Duodenal mucosa (tissue), 2 donors: ENCODE results near the gene LUZP1.

Experiments
- H3K27ac ChIP-seq: one replicate; pipeline ENCODE4 v1.7.0; 2013; ENCODE audit warnings: low read depth, low read length
- H3K27me3 ChIP-seq, 2 donors: one replicate each; pipeline ENCODE4 v1.7.0; 2013; ENCODE audit warnings: low read length in 2 of 2, control low read depth in 1 of 2; ENCODE audit not compliant: insufficient read depth in 2 of 2, control insufficient read depth in 1 of 2
- H3K36me3 ChIP-seq, 2 donors: one replicate each; pipeline ENCODE4 v1.7.0; 2013; ENCODE audit warnings: low read length in 2 of 2, control low read depth in 1 of 2; ENCODE audit not compliant: insufficient read depth in 2 of 2, control insufficient read depth in 1 of 2
- H3K4me1 ChIP-seq, 2 donors: one replicate each; pipeline ENCODE4 v1.7.0; 2013; ENCODE audit warnings: low read length in 2 of 2, control low read depth in 1 of 2; ENCODE audit not compliant: insufficient read depth in 2 of 2, control insufficient read depth in 1 of 2
- H3K4me3 ChIP-seq, 2 donors: one replicate each; pipeline ENCODE4 v1.7.0; 2013; ENCODE audit warnings: low read length in 2 of 2, low read depth in 1 of 2
- H3K9ac ChIP-seq, 2 donors: one replicate each; pipeline ENCODE4 v1.7.0; 2013; ENCODE audit warnings: low read length in 2 of 2, low read depth in 1 of 2
- H3K9me3 ChIP-seq, 2 donors: one replicate each; pipeline ENCODE4 v1.7.0; 2013; ENCODE audit warnings: low read length in 2 of 2, control low read depth in 1 of 2; ENCODE audit not compliant: control insufficient read depth in 1 of 2

LUZP1 gene

DNA sequence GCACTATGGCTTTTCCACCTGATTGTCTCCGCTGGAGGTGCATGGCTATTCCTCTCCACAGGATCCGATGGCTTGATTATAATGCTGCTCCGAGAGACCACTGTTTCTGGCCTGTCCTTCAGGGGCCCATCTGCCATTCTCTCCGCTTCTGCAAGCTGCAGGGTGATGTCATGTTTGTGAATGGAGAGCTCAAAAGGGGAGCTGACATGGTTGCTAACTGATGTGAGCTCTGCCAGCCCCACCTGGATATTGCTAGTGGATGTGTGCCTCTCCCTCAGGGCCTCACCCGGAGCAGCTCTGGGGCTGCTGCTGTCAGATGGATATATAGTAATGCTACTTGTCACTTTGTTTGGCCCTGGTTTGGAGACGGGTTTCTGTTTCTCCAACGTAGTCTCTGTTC lies 77.1 kb downstream of the LUZP1 start:
- Histone ChIP-seq H3K9ac (no peak overlapping the region), H3K4me3 (no peak overlapping the region), H3K4me1 (no peaks in the 10 kb centered on the region), H3K36me3 (peaks cover 44 to 72% of the 10 kb centered on the region in 2 donors), H3K9me3 (no peaks in the 10 kb centered on the region), H3K27me3 (no peaks in the 10 kb centered on the region), H3K27ac (no peak overlapping the region)

DNA sequence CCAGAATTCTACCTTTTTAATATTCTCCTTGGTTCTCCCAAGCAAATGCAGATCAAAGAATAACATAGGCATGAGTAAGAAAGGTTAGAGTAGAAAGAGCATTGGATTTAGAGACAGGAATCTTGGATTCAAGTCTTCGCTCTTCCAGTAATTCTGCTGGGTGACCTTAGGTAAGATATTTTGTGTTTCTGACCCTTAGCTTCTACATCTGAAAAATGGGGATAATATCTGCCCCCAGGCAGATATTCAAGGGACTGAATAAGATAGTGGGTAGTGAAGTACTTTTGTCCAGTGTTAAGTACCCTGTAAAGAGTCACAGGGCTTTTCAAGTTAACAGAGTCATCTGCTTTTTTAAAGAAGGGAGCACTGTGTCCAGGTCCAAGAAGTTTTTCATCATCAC lies 78.6 kb downstream of the LUZP1 start:
- Histone ChIP-seq H3K9me3 (no peaks in the 10 kb centered on the region), H3K4me3 (no peak overlapping the region), H3K4me1 (no peaks in the 10 kb centered on the region), H3K36me3 (peaks cover 44 to 84% of the 10 kb centered on the region in 2 donors), H3K9ac (no peak overlapping the region), H3K27ac (no peak overlapping the region), H3K27me3 (no peaks in the 10 kb centered on the region)

DNA sequence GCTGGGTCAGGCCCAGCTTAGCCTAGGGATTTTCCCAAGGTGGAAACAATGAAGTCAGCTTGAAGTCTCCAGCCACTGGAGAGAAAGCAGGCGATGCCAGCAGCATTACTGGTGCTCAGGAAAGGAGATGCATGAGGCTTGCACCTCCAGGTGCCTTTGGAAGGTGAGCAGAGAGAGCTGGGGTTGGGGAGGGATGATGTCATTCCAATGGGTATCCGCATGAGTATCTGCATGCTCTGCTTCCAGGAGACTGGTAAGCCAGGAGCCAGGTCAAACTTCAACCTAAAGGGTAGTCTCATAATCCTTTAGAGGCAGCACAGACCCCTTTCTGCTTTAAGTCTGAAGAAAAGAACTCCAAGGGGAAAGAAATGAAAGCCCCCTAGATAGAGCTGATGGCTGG lies 80.6 kb downstream of the LUZP1 start:
- Histone ChIP-seq H3K4me3 (no peak overlapping the region), H3K4me1 (no peaks in the 10 kb centered on the region), H3K36me3 (peaks cover 46 to 91% of the 10 kb centered on the region in 2 donors)

DNA sequence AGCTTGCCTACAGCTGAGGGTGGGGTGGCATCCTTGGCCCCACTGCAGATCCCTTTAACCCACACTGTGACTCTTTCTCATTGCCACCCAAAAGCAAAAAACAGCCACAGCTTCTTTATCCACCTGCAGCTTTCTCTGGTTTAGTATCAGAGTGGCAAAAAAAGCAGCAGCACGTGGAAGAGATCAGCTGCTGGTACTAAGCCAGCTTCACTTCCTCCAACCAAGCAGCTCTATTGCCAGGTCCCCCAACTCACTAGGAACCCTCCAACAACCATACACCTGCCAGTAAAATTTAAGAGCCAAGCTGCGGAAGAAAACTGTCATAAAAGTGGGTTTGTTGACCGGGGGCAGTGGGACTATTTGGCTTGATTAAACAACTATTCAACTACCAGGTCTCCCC lies 83.0 kb downstream of the LUZP1 start:
- Histone ChIP-seq H3K9me3 (no peaks in the 10 kb centered on the region), H3K4me1 (no peaks in the 10 kb centered on the region), H3K4me3 (no peak overlapping the region), H3K27me3 (no peaks in the 10 kb centered on the region), H3K9ac (no peak overlapping the region), H3K36me3 (peaks cover 28 to 90% of the 10 kb centered on the region in 2 donors), H3K27ac (no peak overlapping the region)

More for the DNA sequence above, 80.6 kb downstream of the LUZP1 start:
- no peak overlapping the region for H3K27ac ChIP-seq
- H3K9me3 ChIP-seq: no peaks in the 10 kb centered on the region
- H3K27me3 ChIP-seq: no peaks in the 10 kb centered on the region
- no peak overlapping the region for H3K9ac ChIP-seq

DNA sequence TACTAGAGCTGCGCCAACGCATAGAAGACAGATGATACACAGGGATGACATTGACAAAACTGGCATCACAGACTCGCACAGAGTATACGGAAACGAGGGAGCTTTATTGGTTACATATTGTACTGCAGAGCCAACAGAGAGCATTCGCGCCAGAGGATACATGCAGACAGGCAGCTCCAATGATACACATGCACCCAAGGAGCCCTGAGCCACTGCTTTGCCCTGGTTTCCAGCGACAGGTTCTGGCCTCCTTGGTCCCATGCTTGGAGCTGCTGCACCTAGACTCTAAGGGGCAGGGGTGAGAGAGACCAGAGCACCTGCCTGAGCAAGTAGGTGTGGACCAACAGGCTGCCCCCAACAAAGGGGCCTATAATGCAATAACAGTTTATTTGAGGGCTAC lies 83.8 kb downstream of the LUZP1 start:
- H3K36me3 ChIP-seq: peaks cover 34 to 90% of the 10 kb centered on the region in 2 donors
- H3K27ac ChIP-seq: no peak overlapping the region
- H3K27me3 ChIP-seq: no peaks in the 10 kb centered on the region
- no peaks in the 10 kb centered on the region for H3K4me1 ChIP-seq
- H3K4me3 ChIP-seq: no peak overlapping the region
- H3K9ac ChIP-seq: no peak overlapping the region
- H3K9me3 ChIP-seq: no peaks in the 10 kb centered on the region

DNA sequence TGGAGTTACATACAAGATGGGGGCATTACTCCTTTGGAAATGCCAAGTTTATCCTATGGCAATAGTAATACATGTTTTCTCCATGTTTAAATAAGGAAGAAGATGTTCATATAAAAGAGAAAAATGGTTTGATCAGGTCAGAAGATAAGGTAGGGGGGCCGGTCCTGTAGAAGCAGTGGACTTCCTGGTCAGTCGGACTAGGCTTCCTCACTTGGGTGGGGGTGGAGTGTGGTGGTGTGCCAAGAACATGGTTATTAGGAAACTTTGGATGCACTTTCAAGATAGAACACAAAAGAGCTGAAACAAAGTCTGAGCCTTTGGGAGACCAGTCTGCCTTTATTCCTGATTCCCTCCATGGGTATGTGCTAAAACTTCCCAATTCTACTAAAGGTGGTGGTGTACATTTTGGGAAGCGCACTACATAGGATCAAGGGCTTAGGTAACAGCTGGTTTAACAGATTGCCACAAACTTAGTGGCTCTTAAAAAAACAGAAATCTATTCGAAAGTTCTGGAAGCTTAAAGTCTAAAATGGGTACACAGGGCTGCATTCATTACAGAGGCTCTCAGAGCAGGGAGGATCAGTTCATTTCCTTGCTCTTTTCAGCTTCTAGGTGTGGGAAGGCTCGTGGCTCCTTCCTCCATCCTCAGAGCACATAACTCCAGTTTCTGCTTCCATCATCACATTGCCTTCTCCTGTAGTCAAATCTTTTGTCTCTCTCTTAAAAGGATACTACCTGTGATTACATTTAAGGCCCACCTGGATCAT lies 84.8 kb downstream of the LUZP1 start:
- H3K9me3 ChIP-seq: no peaks in the 10 kb centered on the region
- no peak overlapping the region for H3K4me3 ChIP-seq
- H3K27me3 ChIP-seq: no peaks in the 10 kb centered on the region
- H3K36me3 ChIP-seq: peaks cover 41 to 95% of the 10 kb centered on the region in 2 donors
- no peak overlapping the region for H3K9ac ChIP-seq
- H3K27ac ChIP-seq: no peak overlapping the region
- no peaks in the 10 kb centered on the region for H3K4me1 ChIP-seq

DNA sequence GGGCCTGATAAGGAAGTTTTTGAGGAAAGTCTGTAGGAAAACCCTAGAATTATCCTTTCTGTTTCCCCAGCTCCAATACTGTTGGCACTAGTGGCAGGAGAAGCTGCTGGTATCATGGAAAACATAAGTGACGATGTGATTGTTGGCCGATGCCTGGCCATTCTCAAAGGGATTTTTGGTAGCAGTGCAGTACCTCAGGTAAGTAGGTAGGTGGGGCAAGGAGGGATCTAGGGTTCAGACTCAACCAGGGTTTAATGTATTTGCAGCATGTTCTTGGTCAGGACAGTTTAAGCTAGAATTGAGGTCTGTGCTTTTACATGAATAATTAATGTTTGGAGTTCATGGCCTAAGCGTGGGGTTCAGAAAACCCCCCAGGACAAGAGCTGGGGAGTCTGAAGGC lies 87.3 kb downstream of the LUZP1 start:
- H3K4me3 ChIP-seq: no peak overlapping the region
- H3K9me3 ChIP-seq: no peaks in the 10 kb centered on the region
- H3K4me1 ChIP-seq: no peaks in the 10 kb centered on the region
- H3K27ac ChIP-seq: no peak overlapping the region
- H3K9ac ChIP-seq: no peak overlapping the region
- H3K36me3 ChIP-seq: peaks cover 32 to 93% of the 10 kb centered on the region in 2 donors
- no peaks in the 10 kb centered on the region for H3K27me3 ChIP-seq

DNA sequence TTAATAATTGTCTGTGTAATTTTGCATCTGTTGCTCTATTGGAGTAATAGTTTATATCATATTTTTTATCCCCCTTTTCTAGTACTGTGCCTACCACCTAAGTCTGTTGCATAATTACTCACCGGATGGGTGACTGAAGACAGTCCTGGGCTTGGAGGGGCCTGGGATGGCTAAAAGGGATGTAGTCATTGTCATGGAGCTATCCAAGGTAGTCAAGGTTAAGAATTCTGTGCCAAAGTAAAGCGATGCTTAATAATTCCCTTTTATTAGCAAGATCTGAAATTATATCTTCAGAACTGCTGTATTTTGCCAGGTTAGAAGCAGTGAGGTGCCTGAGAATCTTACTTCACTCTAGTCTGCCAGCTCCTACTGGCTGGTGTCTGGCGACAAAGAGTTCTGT lies 87.8 kb downstream of the LUZP1 start:
- no peak overlapping the region for H3K27ac ChIP-seq
- peaks cover 32 to 89% of the 10 kb centered on the region in 2 donors for H3K36me3 ChIP-seq
- no peaks in the 10 kb centered on the region for H3K9me3 ChIP-seq
- no peak overlapping the region for H3K9ac ChIP-seq
- H3K4me3 ChIP-seq: no peak overlapping the region
- no peaks in the 10 kb centered on the region for H3K27me3 ChIP-seq
- no peaks in the 10 kb centered on the region for H3K4me1 ChIP-seq

DNA sequence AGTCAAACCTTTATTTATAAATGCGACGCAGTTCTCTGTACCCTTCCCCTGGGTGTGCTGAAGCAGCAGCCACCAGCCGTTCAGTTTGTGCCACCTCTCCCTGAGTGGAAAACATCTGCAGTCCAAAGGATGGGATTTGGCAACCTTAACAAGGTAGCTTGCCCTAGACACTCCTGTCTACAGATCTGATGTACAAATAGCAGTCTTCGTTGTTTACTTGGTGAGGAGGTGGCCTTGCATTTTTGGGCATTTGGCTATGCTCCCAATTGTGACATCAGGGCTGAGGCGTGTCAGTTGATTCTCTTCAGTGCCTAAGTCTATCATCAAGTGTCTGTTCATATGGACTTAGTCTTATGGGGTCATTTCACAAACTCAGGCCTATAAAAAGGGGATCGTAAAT lies 89.6 kb downstream of the LUZP1 start:
- Histone ChIP-seq H3K27me3 (no peaks in the 10 kb centered on the region), H3K4me3 (no peak overlapping the region), H3K4me1 (no peaks in the 10 kb centered on the region), H3K36me3 (peaks cover 28 to 73% of the 10 kb centered on the region in 2 donors), H3K9me3 (no peaks in the 10 kb centered on the region), H3K9ac (no peak overlapping the region), H3K27ac (no peak overlapping the region)

DNA sequence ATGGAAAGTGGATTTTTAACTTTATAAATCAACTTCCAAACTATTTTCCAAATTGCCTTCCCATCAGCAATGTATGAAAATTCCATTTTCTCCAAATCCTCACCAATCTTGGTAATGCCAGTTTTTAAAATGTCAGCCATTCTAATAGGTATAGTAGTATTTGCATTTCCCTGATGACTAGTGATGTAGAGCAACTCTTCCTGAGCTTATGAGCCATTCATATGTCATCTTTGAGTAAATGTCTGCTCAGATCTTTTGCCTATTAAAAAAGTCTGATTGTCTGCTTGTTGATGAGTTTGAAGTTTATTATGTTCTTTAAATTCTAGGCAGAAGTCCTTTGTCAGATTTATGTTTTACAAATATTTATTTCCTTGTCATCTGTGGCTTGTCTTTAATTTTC lies 94.6 kb downstream of the LUZP1 start:
- H3K4me3 ChIP-seq: no peak overlapping the region
- no peak overlapping the region for H3K9ac ChIP-seq
- no peaks in the 10 kb centered on the region for H3K4me1 ChIP-seq
- H3K36me3 ChIP-seq: peaks cover 19 to 59% of the 10 kb centered on the region in 2 donors
- no peaks in the 10 kb centered on the region for H3K27me3 ChIP-seq
- no peak overlapping the region for H3K27ac ChIP-seq
- no peaks in the 10 kb centered on the region for H3K9me3 ChIP-seq
